Fibroblast of pulmonary artery (primary cell): Measurements from ENCODE around the gene FAM193B.

Source experiments
- DNase-seq: peaks from one replicate; pipeline ENCODE4 v3.0.0-alpha.2; 2010; ENCODE audit warnings: low read depth
- H3K4me3 ChIP-seq: replicated peaks from 2 replicates; pipeline ENCODE4 v1.5.1; 2011; ENCODE audit warnings: low read depth, mild to moderate bottlenecking, control low read depth, low read length, moderate library complexity
- CTCF ChIP-seq: IDR thresholded peaks from 2 replicates; pipeline ENCODE4 v1.5.1; 2011; ENCODE audit warnings: mild to moderate bottlenecking, control low read depth, low read length, inconsistent platforms; ENCODE audit errors: missing control alignments

FAM193B gene

GRCh38 chr5:177519463-177520235, 34.7 kb downstream of the FAM193B start:
- TF ChIP-seq CTCF = no peak
- no peak for DNase-seq
- H3K4me3 ChIP-seq = no peak overlapping the region

GRCh38 chr5:177516601-177517568, 37.5 kb downstream of the FAM193B start, which contains the start of gene DDX41:
Gene DDX41, minus strand, starts transcription at chr5:177516961. Its CDS starts 16 bp downstream, at chr5:177516945.
- DNase-seq = peak; percentile 99
- peak within 1 kb of the TSS; percentile 97 for H3K4me3 ChIP-seq
- no peak for TF ChIP-seq CTCF

- H3K4me3 ChIP-seq = peak overlapping the region; percentile 97
- no peak for DNase-seq
- no peak for TF ChIP-seq CTCF
These were observed 38.8 kb downstream of the FAM193B start for GRCh38 chr5:177515580-177515979.

- H3K4me3 ChIP-seq = no peak overlapping the region
- TF ChIP-seq CTCF = no peak
- DNase-seq = no peak
These were observed 39.8 kb downstream of the FAM193B start for GRCh38 chr5:177514541-177514940.

GRCh38 chr5:177513500-177513899, 40.9 kb downstream of the FAM193B start:
- no peak overlapping the region for H3K4me3 ChIP-seq
- no peak for TF ChIP-seq CTCF
- DNase-seq = no peak

- no peak overlapping the region for H3K4me3 ChIP-seq
- no peak for TF ChIP-seq CTCF
- no peak for DNase-seq
These were observed 41.5 kb downstream of the FAM193B start for GRCh38 chr5:177512736-177513380.
